ENCODE results near the gene BTF3L4. TPM values are rescaled to one million over a fixed set of nuclear protein-coding genes. Genes with fewer than 3 reads are reported as not detected.

The BTF3L4 gene
- total and polyA plus RNA-seq, 9 donors = 37.8 to 73.9 (median 61.9) TPM

DNA sequence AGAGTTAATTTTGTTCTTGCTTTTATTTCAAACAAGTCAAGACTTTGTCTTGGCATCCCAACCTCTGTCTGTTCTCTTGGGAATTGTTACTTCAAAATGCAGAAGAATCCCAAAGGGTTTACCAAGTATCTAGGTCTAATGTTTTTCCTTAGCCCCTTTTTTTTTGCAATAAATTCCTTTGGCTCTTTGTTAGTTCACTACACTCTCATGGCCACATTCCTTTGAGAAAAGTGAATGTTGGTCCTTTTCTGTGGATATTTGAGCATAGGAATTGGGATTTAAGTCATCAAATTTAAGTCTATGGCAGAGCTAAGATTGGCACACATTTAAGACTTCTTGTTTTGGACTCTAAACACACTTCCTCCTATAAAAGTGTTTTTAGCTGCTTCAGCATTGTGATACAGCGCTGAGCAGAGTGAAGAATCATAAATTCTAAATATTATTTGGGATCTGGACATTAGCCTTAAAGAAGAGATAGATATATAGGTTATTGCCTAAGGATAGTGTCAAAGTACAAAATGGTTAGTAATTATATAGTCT is 1.9 kb downstream of the BTF3L4 start:
- no peaks in the 10 kb centered on the region for H3K9me3 ChIP-seq
- peaks cover 7% of the 10 kb centered on the region for H3K4me1 ChIP-seq (ENCODE audit: insufficient read depth)
- no peaks in the 10 kb centered on the region for H3K27me3 ChIP-seq
- no peak overlapping the region for H3K27ac ChIP-seq
- H3K4me3 ChIP-seq = no peak overlapping the region
- WGBS, 3 donors = 71 to 74% (median 72%) methylated on average over 1 of the region's 1 CpG
- TF ChIP-seq EP300 (IDR thresholded peaks at IDR 0.05) (no peak), POLR2A (IDR thresholded peaks at IDR 0.05) (no peak)
- TF ChIP-seq, protein P1, sequence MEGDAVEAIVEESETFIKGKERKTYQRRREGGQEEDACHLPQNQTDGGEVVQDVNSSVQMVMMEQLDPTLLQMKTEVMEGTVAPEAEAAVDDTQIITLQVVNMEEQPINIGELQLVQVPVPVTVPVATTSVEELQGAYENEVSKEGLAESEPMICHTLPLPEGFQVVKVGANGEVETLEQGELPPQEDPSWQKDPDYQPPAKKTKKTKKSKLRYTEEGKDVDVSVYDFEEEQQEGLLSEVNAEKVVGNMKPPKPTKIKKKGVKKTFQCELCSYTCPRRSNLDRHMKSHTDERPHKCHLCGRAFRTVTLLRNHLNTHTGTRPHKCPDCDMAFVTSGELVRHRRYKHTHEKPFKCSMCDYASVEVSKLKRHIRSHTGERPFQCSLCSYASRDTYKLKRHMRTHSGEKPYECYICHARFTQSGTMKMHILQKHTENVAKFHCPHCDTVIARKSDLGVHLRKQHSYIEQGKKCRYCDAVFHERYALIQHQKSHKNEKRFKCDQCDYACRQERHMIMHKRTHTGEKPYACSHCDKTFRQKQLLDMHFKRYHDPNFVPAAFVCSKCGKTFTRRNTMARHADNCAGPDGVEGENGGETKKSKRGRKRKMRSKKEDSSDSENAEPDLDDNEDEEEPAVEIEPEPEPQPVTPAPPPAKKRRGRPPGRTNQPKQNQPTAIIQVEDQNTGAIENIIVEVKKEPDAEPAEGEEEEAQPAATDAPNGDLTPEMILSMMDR (IDR thresholded peaks at IDR 0.05) = no peak
- no peaks in the 10 kb centered on the region for H3K36me3 ChIP-seq
- DNase-seq = no peak
- intact Hi-C loops (cut with DNase I) = no loop called here

DNA sequence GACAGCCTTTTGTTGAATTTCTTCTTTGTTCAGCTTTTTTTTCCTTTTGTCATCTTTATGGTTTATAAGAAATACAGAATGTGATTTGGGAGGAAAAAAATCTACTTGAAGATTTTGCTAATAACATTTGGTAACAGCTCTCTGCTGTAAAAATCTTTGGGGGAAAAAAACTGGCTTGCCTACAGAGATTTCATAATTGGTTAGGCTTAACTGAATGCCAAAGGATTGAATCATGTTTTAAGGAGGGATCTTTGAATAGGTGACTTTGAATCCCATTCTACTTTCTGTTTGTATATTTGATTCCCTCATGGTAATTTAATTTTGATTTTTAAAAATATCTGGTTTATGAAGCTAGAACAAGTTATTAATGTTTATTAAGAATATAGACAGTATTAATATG is 3.2 kb downstream of the BTF3L4 start:
- no peak overlapping the region for H3K27ac ChIP-seq
- intact Hi-C loops (cut with DNase I) = no loop called here
- peaks cover 5% of the 10 kb centered on the region for H3K4me1 ChIP-seq (ENCODE audit: insufficient read depth)
- no peak overlapping the region for H3K4me3 ChIP-seq
- no peak for TF ChIP-seq POLR2A (IDR thresholded peaks at IDR 0.05)
- H3K27me3 ChIP-seq = no peaks in the 10 kb centered on the region
- no peak for DNase-seq
- no peaks in the 10 kb centered on the region for H3K36me3 ChIP-seq
- H3K9me3 ChIP-seq = no peaks in the 10 kb centered on the region

DNA sequence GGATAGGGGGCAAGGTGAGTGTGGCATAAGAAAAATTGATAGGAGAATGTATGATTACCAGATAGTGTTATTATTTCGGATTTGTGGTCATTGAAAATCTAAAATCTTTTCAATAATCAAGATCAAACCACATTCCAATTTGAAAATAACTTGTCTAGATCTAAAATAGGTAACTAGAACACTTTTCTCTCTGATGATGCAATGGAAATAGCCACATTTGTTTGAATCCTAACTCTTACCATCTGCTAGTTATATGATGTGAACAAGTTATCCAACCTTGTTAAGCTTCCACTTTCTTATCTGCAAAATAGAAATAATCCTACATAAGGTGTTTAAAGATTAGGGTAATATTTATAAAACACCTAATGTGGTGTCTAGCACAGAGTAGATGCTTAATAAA is 3.8 kb downstream of the BTF3L4 start:
- peaks cover 5% of the 10 kb centered on the region for H3K4me1 ChIP-seq (ENCODE audit: insufficient read depth)
- intact Hi-C loops (cut with DNase I) = no loop called here
- H3K27me3 ChIP-seq = no peaks in the 10 kb centered on the region
- no peak overlapping the region for H3K27ac ChIP-seq
- no peak for DNase-seq
- H3K36me3 ChIP-seq = no peaks in the 10 kb centered on the region
- WGBS, 3 donors = 91 to 98% (median 95%) methylated on average over 1 of the region's 1 CpG
- H3K4me3 ChIP-seq = no peak overlapping the region
- TF ChIP-seq, protein P1 (IDR thresholded peaks at IDR 0.05) = no peak
- no peak for TF ChIP-seq POLR2A (IDR thresholded peaks at IDR 0.05)
- no peak for TF ChIP-seq EP300 (IDR thresholded peaks at IDR 0.05)
- no peaks in the 10 kb centered on the region for H3K9me3 ChIP-seq

DNA sequence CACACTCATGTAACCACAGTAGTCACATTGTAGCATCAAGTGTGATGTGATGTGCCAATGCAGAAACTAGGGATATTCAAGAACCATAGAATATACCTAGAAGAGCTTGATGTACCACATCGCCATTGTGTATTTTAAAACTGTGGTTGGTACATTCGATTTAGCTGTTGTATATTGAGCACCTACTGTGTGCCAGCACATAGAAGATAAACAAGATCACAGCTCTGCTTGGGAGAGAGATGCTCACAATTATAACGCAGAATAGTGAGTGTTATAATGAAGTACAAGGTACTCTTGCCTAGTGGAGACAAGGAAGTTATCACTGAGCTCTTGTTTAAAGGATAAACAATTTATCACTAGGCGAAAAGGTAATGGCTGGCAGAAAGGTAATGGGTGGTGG is 4.7 kb downstream of the BTF3L4 start:
- no peak for DNase-seq
- peaks cover 4% of the 10 kb centered on the region for H3K4me1 ChIP-seq (ENCODE audit: insufficient read depth)
- no peaks in the 10 kb centered on the region for H3K36me3 ChIP-seq
- H3K9me3 ChIP-seq = no peaks in the 10 kb centered on the region
- H3K4me3 ChIP-seq = no peak overlapping the region
- no peak for TF ChIP-seq POLR2A (IDR thresholded peaks at IDR 0.05)
- no peak for TF ChIP-seq EP300 (IDR thresholded peaks at IDR 0.05)
- TF ChIP-seq, protein P1 (IDR thresholded peaks at IDR 0.05) = no peak
- 95 to 97% (median 97%) methylated on average over 4 of the region's 4 CpGs for WGBS, 3 donors
- no peaks in the 10 kb centered on the region for H3K27me3 ChIP-seq
- H3K27ac ChIP-seq = no peak overlapping the region
- intact Hi-C loops (cut with DNase I) = no loop called here

DNA sequence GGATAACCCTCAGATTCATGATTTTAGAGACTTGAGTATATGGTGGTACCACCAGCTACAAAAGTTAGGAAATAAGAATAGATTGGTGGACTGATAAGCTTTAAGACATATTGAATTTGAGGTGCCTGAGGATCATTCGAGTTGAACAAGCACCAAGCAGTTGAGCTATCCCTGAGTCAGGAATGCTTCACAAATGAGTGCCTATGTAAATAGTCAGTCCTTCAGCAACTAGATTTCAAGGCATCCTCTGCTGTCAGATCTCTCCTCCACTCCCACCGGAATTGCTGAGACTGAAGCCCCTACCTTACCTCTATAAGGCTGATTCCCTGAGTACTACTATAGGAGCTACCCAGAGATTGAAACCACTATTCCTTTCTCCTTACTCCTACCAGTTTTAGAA is 7.1 kb downstream of the BTF3L4 start:
- intact Hi-C loops (cut with DNase I) = no loop called here
- Histone ChIP-seq H3K27me3 (no peaks in the 10 kb centered on the region), H3K9me3 (no peaks in the 10 kb centered on the region), H3K4me3 (no peak overlapping the region), H3K4me1 (ENCODE audit: insufficient read depth) (no peaks in the 10 kb centered on the region), H3K27ac (no peak overlapping the region), H3K36me3 (no peaks in the 10 kb centered on the region)
- DNase-seq = no peak
- 89 to 93% (median 91%) methylated on average over 2 of the region's 2 CpGs for WGBS, 3 donors
- TF ChIP-seq, protein P1 (IDR thresholded peaks at IDR 0.05) = no peak
- no peak for TF ChIP-seq POLR2A (IDR thresholded peaks at IDR 0.05)
- no peak for TF ChIP-seq EP300 (IDR thresholded peaks at IDR 0.05)
